ENCODE measurements around the gene SELENOI.
"Not testable (repeated sequence)": the region's sequence is repeated elsewhere in the genome, so short reads cannot be mapped to it uniquely, and the experiment has no call there.

The SELENOI gene

DNA sequence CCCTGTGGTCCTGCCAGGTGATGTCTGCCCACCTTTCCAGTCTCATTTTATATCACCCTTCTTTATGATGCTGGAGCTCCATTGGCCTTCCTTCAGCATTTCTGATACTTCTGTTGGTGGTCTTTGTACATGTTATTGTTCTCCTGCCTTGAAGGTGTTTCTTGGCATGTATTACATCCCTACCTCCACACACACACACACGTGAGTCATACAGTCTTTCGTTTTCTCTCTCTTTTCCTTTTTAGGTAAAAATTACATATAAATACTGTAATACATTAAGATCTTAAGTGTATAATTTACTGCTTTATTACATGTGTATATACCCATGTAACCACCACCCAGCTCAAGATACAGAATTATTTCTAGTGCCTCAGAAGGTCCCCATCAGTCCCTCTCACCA lies 10.8 kb downstream of the SELENOI start:
- no peak for DNase-seq (ENCODE audit: low read depth in 3 of 3)

DNA sequence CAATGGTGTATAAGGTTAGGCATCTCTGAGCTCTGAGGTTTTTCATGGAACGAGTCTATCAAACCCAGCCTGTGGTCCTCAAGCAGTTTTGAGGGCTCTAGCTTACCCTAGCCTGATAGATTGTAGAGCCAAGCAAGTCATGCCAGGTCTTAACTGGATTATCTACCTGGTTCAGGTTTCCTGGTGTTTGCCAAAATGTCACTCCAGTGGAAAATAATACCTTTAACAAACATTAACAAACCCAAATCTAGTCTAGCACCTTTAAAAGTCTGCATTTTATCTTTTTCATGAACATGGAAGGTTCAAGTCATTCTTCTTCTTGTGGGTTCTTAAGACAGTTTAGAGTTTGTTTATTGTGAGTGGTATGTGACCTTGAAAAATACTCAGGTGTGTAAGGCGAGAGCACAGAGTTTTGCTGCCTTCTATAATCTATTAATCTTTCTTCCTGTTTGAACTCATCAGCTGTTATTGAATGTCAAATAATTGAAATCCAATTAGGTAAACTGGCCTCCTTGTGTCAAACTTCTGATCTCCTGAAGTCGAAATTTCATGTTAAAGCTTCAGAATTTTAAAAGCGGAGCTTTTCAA lies 14.0 kb downstream of the SELENOI start:
- no peak for DNase-seq (ENCODE audit: low read depth in 3 of 3)

DNA sequence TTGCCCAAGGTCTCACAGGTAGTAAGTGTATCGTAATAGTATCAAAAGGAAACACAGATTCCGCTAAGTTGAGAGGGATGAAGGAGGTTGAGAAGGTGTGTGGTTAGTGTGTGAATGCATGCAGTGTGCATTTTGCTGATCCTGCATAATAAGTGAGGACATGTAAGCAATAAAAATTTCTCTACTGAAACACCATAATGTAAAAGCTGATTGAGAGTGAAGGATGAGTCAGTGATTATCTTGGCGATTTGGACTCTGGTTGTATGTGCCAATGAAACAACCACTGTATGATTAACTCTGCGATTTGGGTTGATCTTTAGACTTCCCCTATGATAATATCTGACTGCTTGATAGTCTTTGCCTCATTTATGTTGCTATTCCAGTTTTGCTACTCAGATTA lies 17.4 kb downstream of the SELENOI start:
- no peak for DNase-seq (ENCODE audit: low read depth in 3 of 3)

DNA sequence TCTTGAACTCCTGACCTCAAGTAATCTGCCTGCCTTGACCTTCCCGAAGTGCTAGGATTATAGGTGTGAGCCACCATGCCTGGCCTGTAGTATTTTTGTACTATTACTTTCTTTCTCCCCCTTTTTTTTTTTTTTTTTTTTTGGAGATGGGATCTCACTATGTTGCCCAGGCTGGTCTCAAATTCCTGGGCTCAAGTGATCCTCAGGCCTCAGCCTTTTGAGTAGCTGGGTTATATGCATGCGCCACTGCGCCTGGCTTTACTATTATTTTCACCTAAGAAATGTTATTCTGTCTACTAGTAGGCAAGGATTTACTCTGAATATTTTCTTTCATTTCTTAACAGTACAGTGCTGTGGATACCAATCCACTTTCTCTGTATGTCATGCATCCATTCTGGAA lies 18.0 kb downstream of the SELENOI start:
- no peak for DNase-seq (ENCODE audit: low read depth in 3 of 3)

DNA sequence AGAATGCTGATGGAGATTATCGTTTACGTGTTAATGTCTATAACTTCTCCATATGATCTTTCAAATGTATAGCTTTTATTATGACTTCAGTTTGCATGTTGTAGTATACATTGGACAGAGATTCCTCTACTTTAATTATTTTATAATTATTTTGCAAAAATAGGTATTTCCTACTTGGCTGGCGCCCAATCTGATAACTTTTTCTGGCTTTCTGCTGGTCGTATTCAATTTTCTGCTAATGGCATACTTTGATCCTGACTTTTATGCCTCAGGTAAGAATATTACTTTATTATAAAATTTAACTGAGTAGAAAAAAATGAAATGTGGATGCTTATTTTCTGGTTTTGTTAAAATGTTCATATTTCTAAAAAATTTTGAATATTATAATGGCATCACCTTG lies 18.7 kb downstream of the SELENOI start:
- no peak for DNase-seq (ENCODE audit: low read depth in 3 of 3)

DNA sequence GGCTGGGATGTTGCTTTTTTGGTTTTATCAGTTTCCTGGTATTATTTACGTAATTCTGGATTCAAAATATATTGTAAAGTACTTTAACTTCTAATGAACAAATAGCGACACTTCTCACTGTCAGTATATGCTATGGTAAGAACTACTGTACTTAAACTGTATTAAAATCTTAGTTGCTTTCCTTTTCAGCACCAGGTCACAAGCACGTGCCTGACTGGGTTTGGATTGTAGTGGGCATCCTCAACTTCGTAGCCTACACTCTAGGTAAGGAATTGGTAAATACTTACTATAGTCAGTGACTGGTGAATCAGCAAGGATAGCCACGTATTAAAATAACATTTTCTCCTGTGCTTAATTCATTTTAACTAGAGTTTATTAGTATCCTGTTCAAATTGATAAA lies 21.0 kb downstream of the SELENOI start:
- DNase-seq (ENCODE audit: low read depth in 3 of 3): no peak

DNA sequence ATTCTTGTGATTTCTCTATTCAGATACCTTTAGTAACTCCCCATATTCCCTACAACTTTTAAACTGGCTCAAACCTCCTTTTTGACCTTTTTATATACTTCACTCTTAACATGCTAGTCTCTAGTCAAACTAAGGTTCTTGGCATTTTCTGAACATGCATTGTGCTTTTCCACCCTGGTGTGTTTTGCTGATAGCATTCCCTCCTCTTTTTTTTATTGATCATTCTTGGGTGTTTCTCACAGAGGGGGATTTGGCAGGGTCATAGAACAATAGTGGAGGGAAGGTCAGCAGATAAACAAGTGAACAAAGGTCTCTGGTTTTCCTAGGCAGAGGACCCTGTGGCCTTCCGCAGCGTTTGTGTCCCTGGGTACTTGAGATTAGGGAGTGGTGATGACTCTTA lies 23.7 kb downstream of the SELENOI start:
- DNase-seq (ENCODE audit: low read depth in 3 of 3): not testable (repeated sequence)

DNA sequence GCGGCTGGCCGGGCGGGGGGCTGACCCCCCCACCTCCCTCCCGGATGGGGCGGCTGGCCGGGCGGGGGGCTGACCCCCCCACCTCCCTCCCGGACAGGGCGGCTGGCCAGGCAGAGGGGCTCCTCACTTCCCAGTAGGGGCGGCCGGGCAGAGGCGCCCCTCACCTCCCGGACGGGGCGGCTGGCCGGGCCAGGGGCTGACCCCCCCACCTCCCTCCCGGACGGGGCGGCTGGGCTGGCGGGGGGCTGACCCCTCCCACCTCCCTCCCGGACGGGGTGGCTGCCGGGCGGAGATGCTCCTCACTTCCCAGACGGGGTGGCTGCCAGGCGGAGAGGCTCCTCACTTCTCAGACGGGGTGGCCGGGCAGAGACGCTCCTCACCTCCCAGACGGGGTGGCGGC lies 25.0 kb downstream of the SELENOI start:
- DNase-seq (ENCODE audit: low read depth in 3 of 3): not testable (repeated sequence)

DNA sequence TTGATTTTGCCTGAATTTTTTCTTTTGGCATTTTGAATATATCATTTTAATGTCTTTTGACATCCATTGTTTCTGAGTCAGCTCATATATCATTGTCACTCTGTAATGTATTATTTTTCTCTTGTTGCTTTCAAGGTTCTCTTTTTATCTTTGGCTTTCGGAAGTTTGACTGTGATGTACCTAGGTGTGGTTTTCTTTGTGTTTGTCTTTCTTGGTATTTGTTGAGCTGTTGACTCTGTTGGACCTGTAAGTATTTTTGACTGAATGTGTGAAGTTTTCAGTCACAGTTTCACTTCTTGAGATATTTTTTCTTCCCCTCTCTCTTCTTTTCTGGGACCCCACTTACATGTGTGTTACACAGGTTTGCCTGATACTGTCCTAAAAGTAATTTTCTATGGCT lies 30.9 kb downstream of the SELENOI start:
- no peak for DNase-seq (ENCODE audit: low read depth in 3 of 3)

DNA sequence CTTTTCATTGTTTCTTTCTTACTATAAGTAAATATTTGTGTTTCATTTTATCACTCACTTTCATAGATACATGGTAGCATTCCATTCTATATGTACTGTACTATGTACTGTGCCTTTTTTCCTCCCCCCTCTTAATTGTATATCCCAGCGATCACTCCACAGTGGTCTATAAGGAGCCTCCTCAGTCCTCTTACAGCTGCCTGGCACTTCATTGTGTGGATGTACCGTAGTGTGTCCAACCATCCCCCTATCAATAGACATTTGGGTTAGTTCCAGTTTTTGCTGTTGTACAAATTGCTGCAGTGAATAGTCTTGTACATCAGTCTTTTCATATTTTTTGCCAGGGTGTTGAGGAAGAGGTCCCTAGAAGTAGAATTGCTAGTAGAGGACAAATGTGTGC lies 34.3 kb downstream of the SELENOI start:
- no peak for DNase-seq (ENCODE audit: low read depth in 3 of 3)

DNA sequence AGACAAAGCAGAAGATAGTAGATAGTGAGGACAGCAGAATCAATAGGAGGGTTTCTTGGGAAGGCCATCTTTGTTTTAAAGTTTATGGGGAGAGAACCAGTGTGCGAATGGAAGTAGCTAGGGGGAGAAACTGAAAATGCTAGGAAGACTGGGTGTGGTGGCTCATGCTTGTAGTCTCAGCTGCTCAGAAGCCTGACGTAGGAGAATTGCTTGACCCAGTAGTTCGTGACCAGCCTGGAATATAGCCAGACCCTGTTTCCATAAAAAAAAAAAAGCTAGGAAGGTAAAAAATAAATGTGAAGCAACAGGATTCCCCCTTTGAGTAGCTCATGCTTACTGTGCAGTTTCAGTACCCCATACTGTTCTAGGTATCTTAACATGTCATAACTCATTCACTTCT lies 36.6 kb downstream of the SELENOI start:
- no peak for DNase-seq (ENCODE audit: low read depth in 3 of 3)

DNA sequence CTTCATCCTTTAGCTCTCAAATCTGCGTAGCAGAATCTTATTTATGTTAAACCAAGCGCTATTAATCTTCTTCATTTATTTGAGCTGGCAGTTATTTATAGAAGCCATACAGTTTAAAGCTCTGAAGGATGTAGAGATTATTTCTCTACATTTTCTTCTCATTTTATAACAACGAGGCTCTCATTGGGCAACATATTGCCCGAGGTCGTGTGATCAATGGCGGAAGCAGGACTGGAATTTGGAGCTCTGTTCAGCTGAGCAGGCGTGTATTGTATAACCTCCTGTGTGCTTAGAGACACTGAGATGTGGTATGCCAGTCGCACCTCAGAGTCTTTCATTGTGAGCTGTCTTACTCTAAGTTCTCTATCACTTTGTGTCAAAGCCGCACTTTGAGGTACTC lies 38.2 kb downstream of the SELENOI start:
- DNase-seq (ENCODE audit: low read depth in 3 of 3): no peak

DNA sequence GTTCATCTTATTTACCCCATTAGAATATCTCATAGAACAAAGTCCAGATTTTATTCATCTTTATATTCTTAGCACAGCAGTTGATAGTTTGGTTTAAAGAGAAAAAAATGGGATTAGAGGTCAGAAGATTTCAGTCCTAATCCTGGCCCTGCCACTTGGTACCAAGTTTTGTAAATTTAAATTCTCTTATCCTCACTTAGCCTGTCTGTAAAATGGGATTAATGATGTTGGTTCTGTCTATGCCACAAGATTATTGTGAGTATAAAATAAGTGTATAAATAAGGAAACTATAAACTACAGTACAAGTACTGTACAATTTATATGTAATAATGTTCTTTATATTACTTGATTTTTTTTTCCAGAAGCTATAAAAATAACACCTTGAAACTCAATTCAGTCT lies 38.7 kb downstream of the SELENOI start:
- no peak for DNase-seq (ENCODE audit: low read depth in 3 of 3)

DNA sequence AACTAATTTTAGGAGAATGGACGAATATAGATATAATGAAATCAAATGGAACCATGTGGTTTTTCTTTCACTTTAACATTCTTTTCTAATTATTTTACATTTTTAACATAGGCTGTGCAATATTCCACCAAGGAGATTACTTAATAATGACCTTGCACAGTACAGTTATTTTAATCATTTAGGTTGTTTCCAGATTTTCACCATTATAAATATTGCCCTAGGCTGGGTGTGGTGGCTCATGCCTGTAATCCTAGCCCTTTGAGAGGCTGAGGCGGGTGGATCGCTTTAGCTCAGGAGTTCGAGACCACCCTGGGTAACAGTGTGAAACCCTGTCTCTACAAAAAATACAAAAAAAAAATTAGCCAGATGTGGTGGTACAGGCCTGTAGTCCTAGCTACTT lies 41.2 kb downstream of the SELENOI start:
- no peak for DNase-seq (ENCODE audit: low read depth in 3 of 3)

DNA sequence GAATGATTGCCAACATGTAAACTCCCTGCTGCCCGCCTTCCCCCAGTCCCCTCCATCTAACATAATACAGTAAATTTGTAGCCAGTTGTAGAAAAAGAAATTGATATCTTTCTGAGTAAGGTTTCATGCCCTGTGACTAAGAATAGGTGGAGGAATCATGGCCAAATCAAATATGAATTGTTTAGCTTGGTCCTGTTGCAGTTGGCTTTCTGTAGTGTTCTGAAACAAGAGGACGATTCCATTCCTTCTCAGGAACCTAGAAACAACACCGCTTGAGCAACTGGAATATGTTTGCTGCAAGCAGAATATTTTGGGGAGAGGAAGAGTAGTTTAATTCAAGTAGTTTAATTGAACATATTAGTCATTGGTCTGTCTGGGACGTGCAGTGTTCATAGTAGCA lies 48.8 kb downstream of the SELENOI start:
- no peak for DNase-seq (ENCODE audit: low read depth in 3 of 3)

DNA sequence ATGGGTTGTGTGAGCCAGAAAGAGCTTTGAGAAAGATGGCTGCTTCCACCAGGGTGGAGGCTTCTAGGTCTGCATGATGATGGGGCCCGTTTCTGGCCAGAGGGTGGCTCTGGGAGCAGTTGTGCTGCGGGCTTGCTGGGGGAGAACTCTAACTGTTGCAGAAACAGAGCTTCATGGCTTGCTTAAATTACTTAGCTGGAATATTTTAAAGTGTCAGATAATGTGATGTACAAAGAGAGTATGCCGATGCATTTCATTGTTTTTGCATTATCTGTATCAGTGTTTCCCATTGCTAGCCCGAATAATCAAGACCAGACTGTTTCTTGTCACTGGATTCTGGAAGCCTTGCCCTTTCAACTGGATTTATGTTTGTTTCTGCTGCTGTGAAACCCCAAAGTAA lies 49.5 kb downstream of the SELENOI start:
- no peak for DNase-seq (ENCODE audit: low read depth in 3 of 3)

DNA sequence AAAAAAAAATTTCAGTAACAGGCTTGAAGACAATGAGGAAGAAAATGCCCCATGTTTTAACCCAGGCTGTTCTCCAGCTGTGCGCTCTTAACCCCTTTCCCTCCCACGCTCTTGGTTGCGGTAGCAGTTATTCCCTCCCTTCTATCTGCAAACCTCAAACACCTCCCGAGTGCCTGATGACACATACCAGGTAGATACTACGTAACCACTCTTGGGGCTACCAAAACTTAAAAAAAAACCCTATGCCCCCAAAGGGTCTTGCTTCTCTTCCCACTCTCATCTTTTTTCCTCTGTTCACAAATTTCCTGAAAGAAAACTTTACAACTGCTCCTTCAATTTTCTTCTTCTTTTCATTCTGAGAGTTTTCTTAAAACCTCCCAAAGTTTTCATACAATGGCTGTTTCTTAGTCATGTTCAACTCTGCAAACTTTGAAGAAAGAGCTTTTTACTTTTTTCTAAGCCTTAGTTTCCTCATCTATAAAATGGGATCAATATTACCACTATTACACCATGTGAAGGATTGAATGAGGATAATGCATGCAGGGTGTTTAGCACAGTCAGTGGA lies 50.9 kb downstream of the SELENOI start:
- DNase-seq (ENCODE audit: low read depth in 3 of 3): peak in 2 of 3 donors; percentile 33 to 44

DNA sequence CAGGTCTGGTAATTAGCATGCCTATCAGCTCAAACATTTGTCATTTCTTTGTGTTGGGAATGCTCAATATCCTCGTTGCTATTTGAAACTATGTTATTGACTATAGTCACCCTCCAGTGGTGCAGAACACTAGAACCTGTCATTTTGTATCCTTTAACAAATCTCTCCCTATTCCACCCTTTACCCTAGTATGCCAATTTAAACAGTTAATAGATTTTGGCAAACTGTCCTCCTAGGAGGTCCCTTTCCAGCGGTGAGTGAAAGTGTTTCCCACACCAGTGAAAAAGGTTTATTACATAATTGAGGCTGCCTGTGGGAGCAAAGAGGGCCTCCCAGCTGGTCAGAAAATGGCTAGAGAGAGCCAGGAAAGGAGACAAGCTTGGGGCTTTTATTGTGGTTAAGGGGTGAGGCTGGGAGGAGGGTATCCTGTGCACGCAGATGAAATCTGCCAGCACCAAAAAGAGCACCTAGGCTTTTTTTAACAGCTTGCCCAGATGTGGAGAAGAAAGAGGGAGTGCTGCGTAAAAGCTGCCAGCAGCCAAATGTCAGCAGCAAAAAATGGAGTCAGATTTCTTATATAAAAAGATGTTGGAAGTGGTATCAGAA lies 53.9 kb downstream of the SELENOI start:
- no peak for DNase-seq (ENCODE audit: low read depth in 3 of 3)

DNA sequence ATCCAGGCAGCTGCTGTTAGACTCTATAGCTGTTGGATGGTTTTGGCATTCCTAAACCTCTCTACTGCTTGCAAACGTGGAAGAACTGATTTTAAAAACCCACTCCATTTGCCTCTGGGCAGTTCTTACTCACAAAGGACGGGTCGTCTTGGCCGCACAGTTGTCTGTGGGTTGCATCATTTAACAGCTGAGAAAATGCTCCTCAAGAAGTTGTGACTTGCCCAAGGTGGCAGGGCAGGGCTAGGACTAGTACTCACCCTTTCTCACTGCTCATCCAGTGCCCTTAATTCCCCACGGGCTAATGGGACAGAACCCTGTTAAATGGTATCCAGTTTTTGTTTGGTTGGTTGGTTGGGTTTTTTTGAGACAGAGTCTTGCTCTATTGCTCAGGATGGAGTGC lies 54.8 kb downstream of the SELENOI start:
- no peak for DNase-seq (ENCODE audit: low read depth in 3 of 3)

DNA sequence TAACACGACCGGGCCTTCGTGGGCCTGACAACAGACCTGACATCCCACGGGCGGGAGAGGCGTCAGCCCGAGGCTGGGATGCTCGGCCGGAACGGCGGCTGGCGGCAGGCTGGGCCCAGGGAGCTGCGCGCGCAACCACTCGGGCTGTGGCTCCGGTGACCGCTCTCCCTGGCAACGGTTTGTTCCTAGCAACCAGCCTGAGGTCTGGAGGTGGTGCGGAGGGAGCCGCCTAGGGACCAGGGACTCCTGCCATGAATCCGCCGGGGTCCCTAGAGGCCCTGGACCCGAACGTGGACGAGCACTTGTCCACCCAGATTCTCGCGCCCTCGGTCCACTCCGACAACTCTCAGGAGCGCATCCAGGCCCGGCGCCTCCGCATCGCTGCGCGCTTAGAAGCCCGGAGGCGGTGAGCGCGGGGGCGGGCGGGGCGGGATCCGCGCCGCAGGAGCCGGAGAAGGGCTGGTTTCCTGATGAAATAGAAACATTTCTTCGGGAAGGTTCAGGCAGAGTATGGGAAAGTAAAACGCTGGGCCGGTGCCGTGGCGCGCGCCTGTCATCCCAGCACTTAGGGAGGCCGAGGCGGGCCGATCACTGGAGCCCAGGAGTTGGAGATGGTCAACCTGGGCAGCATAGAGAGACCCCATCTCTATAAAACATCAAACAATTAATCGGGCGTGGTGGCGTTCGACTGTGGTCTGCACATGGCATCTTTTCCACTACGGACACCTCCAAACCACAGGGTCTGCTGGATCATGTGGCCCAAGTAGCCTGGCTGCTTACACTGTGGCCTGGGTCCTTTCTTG lies 56.0 kb downstream of the SELENOI start, which contains the start of gene DRC1:
DRC1 (plus strand) TSS at position 182 of the 803 bp plus-strand sequence; CDS start at position 252, 70 bp downstream.
- DNase-seq (ENCODE audit: low read depth in 3 of 3): peak in 1 of 3 donors; percentile 21

DNA sequence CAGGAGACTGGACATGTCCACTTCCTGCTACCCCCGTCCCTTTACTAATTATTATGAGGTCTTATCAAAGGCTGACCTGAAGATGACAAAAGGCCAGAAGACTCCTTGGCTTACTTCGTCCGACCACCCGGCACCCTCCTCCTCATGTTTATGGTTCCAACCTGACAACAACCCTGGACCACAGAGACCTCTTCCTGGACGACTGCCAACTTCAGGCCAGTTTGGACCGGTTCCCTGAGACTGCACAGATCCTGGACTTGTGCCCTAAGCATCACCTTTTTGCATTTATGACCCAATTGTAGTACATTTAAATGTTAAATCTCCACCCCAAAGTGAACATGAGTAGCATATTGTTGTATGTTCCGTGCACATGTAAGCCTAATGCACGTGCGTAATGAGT lies 61.6 kb downstream of the SELENOI start:
- no peak for DNase-seq (ENCODE audit: low read depth in 3 of 3)

DNA sequence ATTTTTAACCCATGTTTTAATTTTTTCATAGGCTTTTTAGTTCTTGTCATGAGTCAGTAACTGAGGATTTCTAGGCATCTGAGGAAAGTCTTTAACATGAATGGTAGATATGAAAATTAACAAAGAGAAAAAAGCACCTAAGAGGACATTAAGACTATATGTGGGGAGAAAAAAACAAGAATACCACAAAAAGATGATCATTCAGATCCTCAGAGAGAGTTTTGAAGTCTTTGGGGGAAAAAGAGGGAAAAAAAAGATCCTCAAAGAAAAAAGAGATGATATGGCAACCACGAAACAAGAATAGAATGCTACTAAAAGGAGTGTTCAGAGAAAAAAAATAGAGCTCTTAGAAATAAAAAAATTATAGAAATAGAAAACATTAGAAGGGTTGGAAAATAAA lies 63.8 kb downstream of the SELENOI start:
- no peak for DNase-seq (ENCODE audit: low read depth in 3 of 3)

DNA sequence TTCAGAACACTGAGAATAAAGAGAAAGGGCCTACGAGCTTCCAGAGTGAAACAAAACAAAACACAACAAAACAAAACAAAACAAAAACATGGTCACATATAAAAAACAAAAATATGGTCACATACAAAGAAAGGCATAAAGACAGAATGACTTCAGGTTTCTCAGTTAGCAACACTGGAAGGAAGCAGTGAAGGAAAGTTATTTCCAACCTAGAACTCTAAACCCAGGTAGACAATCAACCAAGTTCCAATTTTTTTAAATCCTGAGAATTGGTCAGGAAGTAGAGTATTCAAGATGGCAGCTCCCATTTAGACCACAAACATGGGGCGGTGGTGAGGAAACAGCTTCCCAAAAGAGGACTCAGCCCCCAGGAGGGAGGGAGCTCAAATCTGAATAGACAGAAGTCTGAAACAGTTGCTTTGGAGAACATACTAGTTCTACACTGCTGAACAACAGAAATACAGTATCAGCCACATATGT lies 64.9 kb downstream of the SELENOI start:
- DNase-seq (ENCODE audit: low read depth in 3 of 3): no peak
